Esophagus squamous epithelium (tissue), 4 donors: ENCODE data around the gene UQCRHL.

Experiments
- CTCF ChIP-seq, 6 experiments: fragments of 450-650 bp in 4 of 6; fragments of 200-600 bp in 2 of 6; sonication (generic) in 2 of 6; IDR thresholded peaks; one replicate each; pipeline ENCODE4 v1.5.1; 2016 to 2019; ENCODE audit warnings: antibody characterized with exemption in 6 of 6, mild to moderate bottlenecking in 4 of 6, moderate library complexity in 4 of 6
- POLR2A ChIP-seq, 4 donors: fragments of 450-650 bp; IDR thresholded peaks; one replicate each; pipeline ENCODE4 v1.6.1; 2017; ENCODE audit warnings: antibody characterized with exemption in 4 of 4, mild to moderate bottlenecking in 4 of 4, moderate library complexity in 3 of 4

DNA sequence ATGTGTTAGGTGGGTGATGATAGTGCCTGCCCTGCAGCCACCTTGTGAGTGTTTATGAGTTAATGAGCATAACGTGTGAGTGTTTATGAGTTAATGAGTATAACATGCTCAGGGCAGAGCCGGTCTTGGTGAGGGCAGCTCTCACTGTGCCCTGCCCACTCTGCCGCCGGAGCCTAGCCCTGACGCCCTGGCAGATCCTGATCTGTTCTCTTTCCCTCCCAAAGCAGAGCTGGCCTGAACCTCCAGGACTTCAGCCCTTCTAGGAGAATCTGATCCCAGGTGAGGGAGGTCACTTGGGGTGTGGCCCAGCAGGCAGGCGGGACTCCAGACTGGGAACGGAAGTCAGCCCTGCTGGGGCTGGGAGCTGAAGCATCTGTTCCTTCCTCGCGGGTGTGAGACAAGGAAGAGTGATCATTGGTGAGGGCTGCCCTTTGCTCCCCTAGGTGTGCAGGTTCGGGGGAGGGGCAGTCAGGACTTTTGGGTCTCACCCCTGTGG, 43.1 kb downstream of the UQCRHL start:
- TF ChIP-seq CTCF (IDR thresholded peaks at IDR 0.05) (no peak), POLR2A (IDR thresholded peaks at IDR 0.05) (peak in 1 of 4 donors; percentile 25)
